ENCODE results near the gene MAIP1. TPM values are rescaled to one million over a fixed set of nuclear protein-coding genes. Genes with fewer than 3 reads are reported as not detected.
"Not testable (repeated sequence)": the region's sequence is repeated elsewhere in the genome, so short reads cannot be mapped to it uniquely, and the experiment has no call there.

The MAIP1 gene
- 10 to 100 TPM in 10 of 12 donors, not detected in 2; 11.0 to 21.0 (median 18.7) TPM for polyA plus RNA-seq (ENCODE audit: insufficient read length in 12 of 12)
- long read RNA-seq, donor 1, transcript MAIP1-202 (5 exons, 1,386 nt): major isoform, 12 of 13 reads
- long read RNA-seq, donor 1, partial matches to known transcripts: 0 of 13 reads
- long read RNA-seq, donor 1, other reads (novel, unspliced or antisense): 0 of 13 reads
- long read RNA-seq, donor 2, transcript MAIP1-202 (5 exons, 1,386 nt): major isoform, 12 of 12 reads
- long read RNA-seq, donor 2, partial matches to known transcripts: 0 of 12 reads
- long read RNA-seq, donor 2, other reads (novel, unspliced or antisense): 0 of 12 reads
- long read RNA-seq, donor 3, partial matches to known transcripts: 0 of 2 reads
- long read RNA-seq, donor 3, other reads (novel, unspliced or antisense): 0 of 2 reads
- long read RNA-seq, donor 4, partial matches to known transcripts: 0 of 4 reads
- long read RNA-seq, donor 4, other reads (novel, unspliced or antisense): 0 of 4 reads
- long read RNA-seq, donor 5, transcript MAIP1-202 (5 exons, 1,386 nt): major isoform, 8 of 8 reads
- long read RNA-seq, donor 5, partial matches to known transcripts: 0 of 8 reads
- long read RNA-seq, donor 5, other reads (novel, unspliced or antisense): 0 of 8 reads
- long read RNA-seq, donor 6, partial matches to known transcripts: 0 of 2 reads
- long read RNA-seq, donor 6, other reads (novel, unspliced or antisense): 0 of 2 reads
- long read RNA-seq, donor 7, partial matches to known transcripts: 0 of 2 reads
- long read RNA-seq, donor 7, other reads (novel, unspliced or antisense): 0 of 2 reads
- long read RNA-seq, donor 8, partial matches to known transcripts: 0 of 4 reads
- long read RNA-seq, donor 8, other reads (novel, unspliced or antisense): 0 of 4 reads
- long read RNA-seq, donor 9, transcript MAIP1-202 (5 exons, 1,386 nt): major isoform, 5 of 5 reads
- long read RNA-seq, donor 9, partial matches to known transcripts: 0 of 5 reads
- long read RNA-seq, donor 9, other reads (novel, unspliced or antisense): 0 of 5 reads
- long read RNA-seq, donor 10, transcript MAIP1-202 (5 exons, 1,386 nt): major isoform, 8 of 8 reads
- long read RNA-seq, donor 10, partial matches to known transcripts: 0 of 8 reads
- long read RNA-seq, donor 10, other reads (novel, unspliced or antisense): 0 of 8 reads
- long read RNA-seq, donor 11, transcript MAIP1-202 (5 exons, 1,386 nt): major isoform, 8 of 8 reads
- long read RNA-seq, donor 11, partial matches to known transcripts: 0 of 8 reads
- long read RNA-seq, donor 11, other reads (novel, unspliced or antisense): 0 of 8 reads

GRCh38 chr2:199955339-199956061, at the start of gene MAIP1, which contains the start of gene TYW5:
Gene MAIP1, plus strand, starts transcription at chr2:199955582. Its CDS starts 217 bp downstream, at chr2:199955799.
Gene TYW5, minus strand, starts transcription at chr2:199955491. Its CDS starts 21 bp downstream, at chr2:199955470.
- peak; percentile 89 for DNase-seq

- no peak for DNase-seq
These were observed 48.2 kb upstream of the MAIP1 start for GRCh38 chr2:199907008-199907714.

GRCh38 chr2:199910338-199911051, 44.9 kb upstream of the MAIP1 start:
- DNase-seq: no peak

- peak; percentile 98 for DNase-seq
These were observed 44.1 kb upstream of the MAIP1 start, which contains the start of gene C2orf69 for GRCh38 chr2:199911052-199911876. Gene C2orf69, plus strand, starts transcription at chr2:199911293. Its CDS starts 146 bp downstream, at chr2:199911439.

GRCh38 chr2:199911877-199912161, 43.6 kb upstream of the MAIP1 start:
- DNase-seq: peak; percentile 45

GRCh38 chr2:199912553-199913114, 42.7 kb upstream of the MAIP1 start:
- DNase-seq: not testable (repeated sequence)

GRCh38 chr2:199914372-199914958, 40.9 kb upstream of the MAIP1 start:
- DNase-seq: no peak

GRCh38 chr2:199916980-199917379, 38.4 kb upstream of the MAIP1 start:
- no peak for DNase-seq

GRCh38 chr2:199922856-199923255, 32.5 kb upstream of the MAIP1 start:
- DNase-seq: no peak

GRCh38 chr2:199923924-199924323, 31.5 kb upstream of the MAIP1 start:
- DNase-seq: no peak

GRCh38 chr2:199926806-199927205, 28.6 kb upstream of the MAIP1 start:
- no peak for DNase-seq

GRCh38 chr2:199928226-199928625, 27.2 kb upstream of the MAIP1 start:
- no peak for DNase-seq

GRCh38 chr2:199928626-199929025, 26.8 kb upstream of the MAIP1 start:
- DNase-seq: no peak

GRCh38 chr2:199929262-199929661, 26.1 kb upstream of the MAIP1 start:
- no peak for DNase-seq

GRCh38 chr2:199932312-199932855, 23.0 kb upstream of the MAIP1 start:
- DNase-seq: no peak

- DNase-seq: no peak
These were observed 21.9 kb upstream of the MAIP1 start for GRCh38 chr2:199933466-199933865.

GRCh38 chr2:199936554-199936953, 18.8 kb upstream of the MAIP1 start:
- DNase-seq: no peak

GRCh38 chr2:199940373-199940772, 15.0 kb upstream of the MAIP1 start:
- DNase-seq: no peak
